ENCODE data around the gene PSKH1.
"Not testable (repeated sequence)": the region's sequence is repeated elsewhere in the genome, so short reads cannot be mapped to it uniquely, and the experiment has no call there.

DNA sequence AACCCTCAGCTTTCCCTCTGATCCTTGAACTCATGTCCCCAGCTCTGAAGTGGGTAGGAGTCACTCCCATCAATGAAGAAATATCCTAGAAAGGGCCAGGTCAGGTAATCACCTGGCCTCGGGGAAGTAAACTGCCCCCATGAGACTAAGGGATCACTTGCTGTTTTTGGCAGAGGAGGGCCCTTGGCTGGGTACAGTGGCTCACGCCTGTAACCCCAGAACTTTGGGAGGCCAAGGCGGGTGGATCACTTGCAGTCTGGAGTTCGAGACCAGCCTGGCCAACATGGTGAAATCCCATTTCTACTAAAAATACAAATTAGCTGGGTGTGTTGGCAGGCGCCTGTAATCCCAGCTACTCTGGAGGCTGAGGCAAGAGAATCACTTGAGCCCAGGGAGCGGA, 29.0 kb upstream of the PSKH1 start:
- TF ChIP-seq RAD21 (IDR thresholded peaks at IDR 0.05); TAF1 (conservative IDR thresholded peaks at IDR 0.05); YY1 (IDR thresholded peaks at IDR 0.05); SP1 (IDR thresholded peaks at IDR 0.05); FOXA1 (IDR thresholded peaks at IDR 0.05); EGR1 (IDR thresholded peaks at IDR 0.05; ENCODE audit: low read depth in 2 of 2): not testable (repeated sequence)
- TF ChIP-seq, protein P1, sequence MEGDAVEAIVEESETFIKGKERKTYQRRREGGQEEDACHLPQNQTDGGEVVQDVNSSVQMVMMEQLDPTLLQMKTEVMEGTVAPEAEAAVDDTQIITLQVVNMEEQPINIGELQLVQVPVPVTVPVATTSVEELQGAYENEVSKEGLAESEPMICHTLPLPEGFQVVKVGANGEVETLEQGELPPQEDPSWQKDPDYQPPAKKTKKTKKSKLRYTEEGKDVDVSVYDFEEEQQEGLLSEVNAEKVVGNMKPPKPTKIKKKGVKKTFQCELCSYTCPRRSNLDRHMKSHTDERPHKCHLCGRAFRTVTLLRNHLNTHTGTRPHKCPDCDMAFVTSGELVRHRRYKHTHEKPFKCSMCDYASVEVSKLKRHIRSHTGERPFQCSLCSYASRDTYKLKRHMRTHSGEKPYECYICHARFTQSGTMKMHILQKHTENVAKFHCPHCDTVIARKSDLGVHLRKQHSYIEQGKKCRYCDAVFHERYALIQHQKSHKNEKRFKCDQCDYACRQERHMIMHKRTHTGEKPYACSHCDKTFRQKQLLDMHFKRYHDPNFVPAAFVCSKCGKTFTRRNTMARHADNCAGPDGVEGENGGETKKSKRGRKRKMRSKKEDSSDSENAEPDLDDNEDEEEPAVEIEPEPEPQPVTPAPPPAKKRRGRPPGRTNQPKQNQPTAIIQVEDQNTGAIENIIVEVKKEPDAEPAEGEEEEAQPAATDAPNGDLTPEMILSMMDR (IDR thresholded peaks at IDR 0.05; ENCODE audit: low read depth, low read length, missing input control): not testable (repeated sequence)
- TF ChIP-seq, protein P2, sequence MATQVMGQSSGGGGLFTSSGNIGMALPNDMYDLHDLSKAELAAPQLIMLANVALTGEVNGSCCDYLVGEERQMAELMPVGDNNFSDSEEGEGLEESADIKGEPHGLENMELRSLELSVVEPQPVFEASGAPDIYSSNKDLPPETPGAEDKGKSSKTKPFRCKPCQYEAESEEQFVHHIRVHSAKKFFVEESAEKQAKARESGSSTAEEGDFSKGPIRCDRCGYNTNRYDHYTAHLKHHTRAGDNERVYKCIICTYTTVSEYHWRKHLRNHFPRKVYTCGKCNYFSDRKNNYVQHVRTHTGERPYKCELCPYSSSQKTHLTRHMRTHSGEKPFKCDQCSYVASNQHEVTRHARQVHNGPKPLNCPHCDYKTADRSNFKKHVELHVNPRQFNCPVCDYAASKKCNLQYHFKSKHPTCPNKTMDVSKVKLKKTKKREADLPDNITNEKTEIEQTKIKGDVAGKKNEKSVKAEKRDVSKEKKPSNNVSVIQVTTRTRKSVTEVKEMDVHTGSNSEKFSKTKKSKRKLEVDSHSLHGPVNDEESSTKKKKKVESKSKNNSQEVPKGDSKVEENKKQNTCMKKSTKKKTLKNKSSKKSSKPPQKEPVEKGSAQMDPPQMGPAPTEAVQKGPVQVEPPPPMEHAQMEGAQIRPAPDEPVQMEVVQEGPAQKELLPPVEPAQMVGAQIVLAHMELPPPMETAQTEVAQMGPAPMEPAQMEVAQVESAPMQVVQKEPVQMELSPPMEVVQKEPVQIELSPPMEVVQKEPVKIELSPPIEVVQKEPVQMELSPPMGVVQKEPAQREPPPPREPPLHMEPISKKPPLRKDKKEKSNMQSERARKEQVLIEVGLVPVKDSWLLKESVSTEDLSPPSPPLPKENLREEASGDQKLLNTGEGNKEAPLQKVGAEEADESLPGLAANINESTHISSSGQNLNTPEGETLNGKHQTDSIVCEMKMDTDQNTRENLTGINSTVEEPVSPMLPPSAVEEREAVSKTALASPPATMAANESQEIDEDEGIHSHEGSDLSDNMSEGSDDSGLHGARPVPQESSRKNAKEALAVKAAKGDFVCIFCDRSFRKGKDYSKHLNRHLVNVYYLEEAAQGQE (IDR thresholded peaks at IDR 0.05): not testable (repeated sequence)
- TF ChIP-seq, protein P3, sequence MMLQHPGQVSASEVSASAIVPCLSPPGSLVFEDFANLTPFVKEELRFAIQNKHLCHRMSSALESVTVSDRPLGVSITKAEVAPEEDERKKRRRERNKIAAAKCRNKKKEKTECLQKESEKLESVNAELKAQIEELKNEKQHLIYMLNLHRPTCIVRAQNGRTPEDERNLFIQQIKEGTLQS (IDR thresholded peaks at IDR 0.05): not testable (repeated sequence)
- TF ChIP-seq, protein P4, sequence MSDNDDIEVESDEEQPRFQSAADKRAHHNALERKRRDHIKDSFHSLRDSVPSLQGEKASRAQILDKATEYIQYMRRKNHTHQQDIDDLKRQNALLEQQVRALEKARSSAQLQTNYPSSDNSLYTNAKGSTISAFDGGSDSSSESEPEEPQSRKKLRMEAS (IDR thresholded peaks at IDR 0.05): not testable (repeated sequence)
- TF ChIP-seq, protein P5, sequence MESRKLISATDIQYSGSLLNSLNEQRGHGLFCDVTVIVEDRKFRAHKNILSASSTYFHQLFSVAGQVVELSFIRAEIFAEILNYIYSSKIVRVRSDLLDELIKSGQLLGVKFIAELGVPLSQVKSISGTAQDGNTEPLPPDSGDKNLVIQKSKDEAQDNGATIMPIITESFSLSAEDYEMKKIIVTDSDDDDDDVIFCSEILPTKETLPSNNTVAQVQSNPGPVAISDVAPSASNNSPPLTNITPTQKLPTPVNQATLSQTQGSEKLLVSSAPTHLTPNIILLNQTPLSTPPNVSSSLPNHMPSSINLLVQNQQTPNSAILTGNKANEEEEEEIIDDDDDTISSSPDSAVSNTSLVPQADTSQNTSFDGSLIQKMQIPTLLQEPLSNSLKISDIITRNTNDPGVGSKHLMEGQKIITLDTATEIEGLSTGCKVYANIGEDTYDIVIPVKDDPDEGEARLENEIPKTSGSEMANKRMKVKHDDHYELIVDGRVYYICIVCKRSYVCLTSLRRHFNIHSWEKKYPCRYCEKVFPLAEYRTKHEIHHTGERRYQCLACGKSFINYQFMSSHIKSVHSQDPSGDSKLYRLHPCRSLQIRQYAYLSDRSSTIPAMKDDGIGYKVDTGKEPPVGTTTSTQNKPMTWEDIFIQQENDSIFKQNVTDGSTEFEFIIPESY (IDR thresholded peaks at IDR 0.05): not testable (repeated sequence)

Measured in liver (tissue), 3 donors.